GM21526 (cell line): ENCODE data around the gene NEURL3.
"Not testable (repeated sequence)": the region's sequence is repeated elsewhere in the genome, so short reads cannot be mapped to it uniquely, and the experiment has no call there.

Experiments
- ATAC-seq: cut with Tn5 transposase; IDR thresholded peaks from one replicate; pipeline ENCODE4 v1.9.1; 2021; ENCODE audit warnings: moderate library complexity; ENCODE audit not compliant: unreplicated experiment, low FRiP score

Gene NEURL3

DNA sequence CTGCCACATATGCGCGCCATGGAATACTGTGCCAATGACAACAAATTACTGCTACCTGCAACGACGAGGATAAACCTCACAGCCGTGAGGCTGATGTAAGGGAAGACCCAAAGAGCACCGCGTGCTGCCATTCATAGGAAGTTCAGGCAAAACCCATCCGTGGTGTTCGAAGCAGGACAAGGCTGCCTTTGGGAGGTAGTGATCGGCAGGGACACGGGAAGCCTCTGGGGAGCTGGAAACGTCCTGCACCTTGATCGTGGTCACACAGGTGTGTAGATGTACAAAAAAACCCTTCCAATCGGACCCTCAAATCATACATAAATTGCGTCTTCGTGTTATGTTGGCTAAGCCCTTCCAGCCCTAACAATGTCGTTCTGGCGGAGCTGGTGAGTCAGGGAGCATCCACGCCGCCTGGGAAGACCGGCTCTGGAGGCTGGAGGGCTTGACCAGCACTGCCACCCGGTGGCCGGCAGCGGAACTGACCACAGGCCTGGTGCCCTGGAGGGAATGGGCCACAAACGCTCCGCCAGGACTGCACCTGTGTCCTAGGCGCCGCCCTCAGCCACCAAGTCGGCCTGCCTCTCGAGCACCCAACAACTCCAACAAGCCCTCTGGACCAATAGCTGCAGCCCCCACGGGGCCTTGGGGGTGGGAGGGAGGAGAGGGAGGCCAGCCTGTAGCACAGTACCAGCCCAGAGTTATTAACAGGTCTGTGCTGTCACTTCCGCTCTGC is 4.1 kb upstream of the NEURL3 start:
- peak; percentile 65 for ATAC-seq

- no peak for ATAC-seq
These were observed 3.5 kb upstream of the NEURL3 start for GRCh38 chr2:96508521-96509113.

DNA sequence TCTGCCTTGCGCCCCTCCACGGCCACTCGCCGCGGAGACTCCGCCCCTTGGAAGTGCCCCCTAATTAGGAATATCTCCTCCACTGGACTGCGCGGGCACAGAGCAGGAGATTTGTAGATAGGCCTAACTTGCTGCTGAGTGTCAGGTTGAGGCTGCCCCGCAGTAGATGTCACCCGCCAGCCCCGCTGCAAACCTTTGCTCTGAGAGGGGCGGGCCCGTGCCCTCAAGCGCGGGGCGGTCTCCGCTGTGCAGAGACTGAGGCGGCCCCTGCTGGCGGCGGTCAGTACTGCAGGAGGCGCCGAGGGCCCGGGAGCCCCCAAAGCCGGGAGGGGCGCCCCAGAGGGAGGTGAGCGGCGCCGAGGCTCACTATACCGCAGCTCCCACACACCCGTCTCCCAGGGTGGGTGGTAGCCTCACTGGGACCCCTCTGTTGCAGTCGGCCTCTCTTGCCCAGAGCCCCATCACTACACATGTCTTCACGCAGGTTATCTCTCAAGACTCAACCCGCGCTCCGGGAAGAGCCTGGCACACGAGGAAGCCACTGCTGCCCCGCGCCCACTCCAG is 2.9 kb upstream of the NEURL3 start:
- ATAC-seq: peak; percentile 41

DNA sequence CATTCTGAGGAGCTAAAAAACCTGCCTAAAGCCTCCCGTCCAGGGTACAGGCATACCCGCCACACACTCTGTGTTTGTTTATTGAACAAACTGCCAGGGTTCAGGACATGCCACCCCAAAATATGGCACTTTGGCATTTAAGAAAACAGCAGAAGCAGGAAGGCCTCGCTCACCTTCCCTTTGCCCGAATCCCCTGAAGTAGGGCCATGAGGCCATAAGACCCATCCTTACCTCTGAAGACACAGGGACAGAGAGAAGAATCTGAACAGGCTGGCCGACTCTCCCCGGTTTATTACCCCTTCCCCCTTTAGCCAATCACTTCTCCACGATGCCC is 1.7 kb upstream of the NEURL3 start:
- no peak for ATAC-seq

GRCh38 chr2:96506016-96506906 is 1.1 kb upstream of the NEURL3 start:
- no peak for ATAC-seq

- no peak for ATAC-seq
These were observed 1.4 kb downstream of the NEURL3 start for GRCh38 chr2:96503637-96504243.

GRCh38 chr2:96502891-96503636 is 2.1 kb downstream of the NEURL3 start:
- no peak for ATAC-seq

DNA sequence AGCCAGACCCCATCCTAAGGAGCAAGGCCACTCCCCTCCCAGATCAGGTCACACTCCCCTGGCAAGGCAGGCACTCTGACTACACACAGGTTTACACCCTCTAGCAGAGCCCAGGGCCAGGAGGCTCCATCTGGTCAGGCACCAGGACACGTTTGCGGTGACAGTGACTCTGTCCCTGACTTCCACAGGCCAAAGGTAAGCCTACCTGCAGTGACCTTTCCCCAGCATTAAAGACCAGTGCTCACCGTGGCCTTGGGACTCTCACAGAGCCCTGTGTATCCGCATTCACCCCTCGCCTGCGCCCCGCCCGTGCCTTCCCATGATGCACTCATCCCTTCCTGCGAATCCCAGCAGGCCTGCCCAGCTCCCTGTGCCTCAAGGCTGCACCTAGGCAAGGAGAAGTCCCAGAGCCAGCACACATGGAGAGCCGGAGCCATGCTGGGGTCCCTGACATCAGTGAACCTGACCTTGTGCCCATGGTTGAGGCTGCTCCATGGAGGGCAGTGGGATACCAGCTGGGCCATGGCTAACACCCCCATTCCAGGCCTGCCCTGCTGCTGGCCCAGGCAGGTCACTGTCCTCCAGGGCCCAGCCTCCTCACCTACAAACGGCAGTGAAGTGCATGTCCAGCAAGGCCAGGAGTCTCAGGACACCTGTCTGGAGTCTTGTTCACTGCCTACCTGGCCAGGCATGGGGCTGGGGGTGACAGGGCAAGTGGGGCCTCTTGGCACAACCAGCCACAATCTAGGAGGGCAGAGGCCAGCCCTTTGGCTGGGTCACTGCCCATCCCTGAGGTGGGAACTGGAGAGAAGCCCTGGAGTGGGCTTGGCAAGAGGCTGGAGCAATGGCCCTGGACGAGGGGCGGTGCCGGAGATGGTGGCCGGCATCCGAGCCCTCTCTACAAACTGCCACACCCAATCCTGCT is 3.0 kb downstream of the NEURL3 start:
- no peak for ATAC-seq

GRCh38 chr2:96501471-96501874 is 3.7 kb downstream of the NEURL3 start:
- ATAC-seq: no peak

GRCh38 chr2:96500385-96501066 is 4.6 kb downstream of the NEURL3 start:
- ATAC-seq: no peak

GRCh38 chr2:96499061-96499960 is 5.8 kb downstream of the NEURL3 start:
- no peak for ATAC-seq

- ATAC-seq: not testable (repeated sequence)
These were observed 6.5 kb downstream of the NEURL3 start for GRCh38 chr2:96498611-96499010.

DNA sequence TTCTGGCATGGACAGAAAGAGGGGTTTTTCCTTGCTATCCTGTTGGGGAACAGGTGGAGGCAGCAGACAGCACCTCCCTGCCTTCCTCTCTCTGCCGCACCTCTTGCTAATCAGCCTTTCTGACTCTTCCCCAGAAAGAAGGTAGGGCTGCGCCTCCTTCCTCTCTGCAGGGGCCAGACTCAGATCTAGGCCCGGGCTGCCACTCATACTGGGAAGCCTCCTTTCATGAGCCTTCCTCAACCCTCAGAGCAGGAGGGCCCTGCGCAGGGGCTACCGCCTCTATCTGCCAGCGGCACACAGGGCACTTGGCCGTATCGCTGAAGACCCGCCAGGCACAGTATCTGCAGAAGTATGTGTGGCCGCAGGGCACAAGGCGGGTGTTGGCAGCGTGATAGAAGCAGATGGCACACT is 7.1 kb downstream of the NEURL3 start:
- ATAC-seq: no peak

GRCh38 chr2:96495982-96496629 is 9.1 kb downstream of the NEURL3 start:
- ATAC-seq: no peak

DNA sequence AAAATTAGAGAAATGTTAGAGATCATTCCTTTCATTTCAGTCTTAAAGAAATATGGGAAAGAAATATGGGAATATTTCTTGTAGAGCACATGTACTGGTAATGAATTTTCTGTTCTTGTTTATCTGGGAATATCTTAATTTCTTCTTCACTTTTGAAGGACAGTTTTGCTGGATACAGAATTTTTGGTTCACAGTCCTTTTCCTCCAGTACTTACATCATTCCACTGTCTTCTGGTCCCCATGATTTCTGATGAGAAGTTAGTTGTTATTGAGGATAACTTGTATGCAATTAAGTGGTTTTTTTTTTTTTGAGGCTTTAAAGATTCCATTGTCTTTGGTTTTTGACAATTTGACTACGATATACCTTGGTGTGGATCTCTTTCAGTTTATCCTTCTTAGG is 11.0 kb downstream of the NEURL3 start:
- no peak for ATAC-seq

GRCh38 chr2:96493072-96493471 is 12.1 kb downstream of the NEURL3 start:
- ATAC-seq: no peak
